ENCODE measurements around the gene C1orf210.

DNA sequence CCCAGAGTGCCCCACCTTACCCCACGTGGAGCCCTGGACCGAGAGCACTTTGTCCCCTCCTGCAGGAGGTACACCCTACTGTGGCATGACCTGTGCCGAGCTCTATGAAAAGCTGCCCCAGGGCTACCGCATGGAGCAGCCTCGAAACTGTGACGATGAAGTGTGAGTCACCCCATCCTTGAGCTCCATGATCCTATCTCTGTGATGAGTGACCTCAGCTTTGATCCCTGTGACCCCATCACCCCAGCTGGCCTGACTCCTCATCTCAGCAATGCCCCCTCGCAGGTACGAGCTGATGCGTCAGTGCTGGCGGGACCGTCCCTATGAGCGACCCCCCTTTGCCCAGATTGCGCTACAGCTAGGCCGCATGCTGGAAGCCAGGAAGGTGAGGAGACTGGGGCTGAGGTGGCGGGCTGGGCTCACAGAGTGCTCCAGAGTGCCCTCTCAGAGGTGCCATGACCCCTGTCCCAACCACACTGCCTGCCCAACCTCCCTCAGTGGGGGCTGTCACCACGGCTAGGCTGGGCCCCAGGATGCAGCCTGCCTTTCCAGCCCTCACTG, 36.0 kb upstream of the C1orf210 start:
- TF ChIP-seq EZH2 (IDR thresholded peaks at IDR 0.05) (no peak), POLR2AphosphoS5 (IDR thresholded peaks at IDR 0.05; ENCODE audit: borderline replicate concordance, low read depth, low read length) (no peak), FOXP2 (optimal IDR thresholded peaks at IDR 0.05; ENCODE audit: control extremely low read depth, extremely low read length, insufficient read depth) (no peak)

All from SK-N-MC (cell line).